IPS-18a (cell line): ENCODE data around the gene INSYN2B.

Source experiments
- H3K27ac ChIP-seq: one replicate; pipeline ENCODE4 v1.5.1; 2013; ENCODE audit warnings: low read length
- H3K27me3 ChIP-seq: one replicate; pipeline ENCODE4 v1.6.1; 2013; ENCODE audit warnings: mild to moderate bottlenecking, low read length; ENCODE audit not compliant: control insufficient read depth, insufficient read depth
- H3K36me3 ChIP-seq: one replicate; pipeline ENCODE4 v1.6.1; 2013; ENCODE audit warnings: low read depth, low read length; ENCODE audit not compliant: control insufficient read depth
- H3K4me1 ChIP-seq: one replicate; pipeline ENCODE4 v1.6.1; 2013; ENCODE audit warnings: low read depth, low read length; ENCODE audit not compliant: control insufficient read depth
- H3K4me3 ChIP-seq: one replicate; pipeline ENCODE4 v1.5.1; 2013; ENCODE audit warnings: low read length
- H3K9ac ChIP-seq: one replicate; pipeline ENCODE4 v1.6.1; 2013; ENCODE audit warnings: mild to moderate bottlenecking, low read length, moderate library complexity
- H3K9me3 ChIP-seq: one replicate; pipeline ENCODE4 v1.6.1; 2013; ENCODE audit warnings: low read depth, low read length; ENCODE audit not compliant: control insufficient read depth

Gene INSYN2B

DNA sequence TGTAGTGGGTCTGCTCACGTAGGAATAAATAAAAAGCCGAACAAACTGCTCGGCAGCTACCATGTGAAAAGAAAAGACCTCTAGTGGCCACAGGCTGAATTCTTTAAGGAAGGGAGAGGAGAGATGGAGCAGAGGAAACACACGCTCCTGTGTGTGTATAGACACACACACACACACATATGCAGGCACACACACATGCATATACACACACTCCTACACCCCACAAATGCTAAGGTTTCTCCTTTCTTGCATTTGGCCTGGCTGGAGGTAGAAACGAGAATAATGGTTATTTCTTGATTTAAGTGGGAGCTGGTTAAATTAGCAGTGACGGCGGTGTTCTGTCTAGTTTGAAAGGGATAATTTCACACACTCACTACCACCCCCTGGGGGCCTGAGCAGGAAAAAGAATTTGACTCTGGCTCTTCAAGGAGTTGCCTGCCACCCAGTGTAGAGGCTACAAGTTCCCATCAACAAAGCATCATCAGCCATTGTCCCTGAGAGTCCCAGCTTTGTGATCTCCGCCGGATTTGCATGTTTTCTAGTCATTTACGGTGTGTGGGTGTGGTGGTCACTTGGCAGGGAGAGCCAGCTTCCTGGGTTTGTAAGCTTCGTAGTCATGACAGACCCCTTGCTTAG, at the start of gene INSYN2B:
Gene INSYN2B, minus strand, starts transcription at position 78 of the 636 bp plus-strand sequence. CDS start 96,597 bp downstream, outside the sequence.
- Histone ChIP-seq H3K27me3 (peaks cover 33% of the 10 kb centered on the region), H3K36me3 (no peaks in the 10 kb centered on the region), H3K27ac (no peak within 1 kb of the TSS), H3K9me3 (no peaks in the 10 kb centered on the region), H3K4me3 (peak within 1 kb of the TSS; percentile 61), H3K9ac (peak within 1 kb of the TSS; percentile 30), H3K4me1 (peaks cover 42% of the 10 kb centered on the region)

DNA sequence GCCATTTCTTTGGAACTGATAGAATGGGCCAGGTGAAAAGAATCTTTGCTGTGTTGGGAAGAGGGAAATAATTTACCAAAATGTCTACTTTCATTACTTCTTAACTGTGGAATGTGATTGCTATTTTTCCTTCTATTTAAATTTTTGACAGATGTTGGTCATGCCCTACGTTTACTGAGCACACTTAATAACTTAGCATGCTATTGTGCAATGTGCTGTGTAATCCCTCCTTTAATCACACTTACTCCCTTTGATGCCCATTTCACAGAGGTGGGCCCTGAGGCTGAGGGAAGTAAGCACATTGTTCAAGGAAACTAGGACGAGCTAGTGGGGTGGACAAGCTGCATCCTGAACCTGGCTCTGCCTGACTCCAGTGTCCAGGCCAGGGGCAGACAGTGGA, 47.8 kb upstream of the INSYN2B start:
- Histone ChIP-seq H3K27me3 (no peaks in the 10 kb centered on the region), H3K4me1 (no peaks in the 10 kb centered on the region), H3K9me3 (no peaks in the 10 kb centered on the region), H3K27ac (no peak overlapping the region), H3K9ac (no peak overlapping the region), H3K4me3 (no peak overlapping the region), H3K36me3 (no peaks in the 10 kb centered on the region)

DNA sequence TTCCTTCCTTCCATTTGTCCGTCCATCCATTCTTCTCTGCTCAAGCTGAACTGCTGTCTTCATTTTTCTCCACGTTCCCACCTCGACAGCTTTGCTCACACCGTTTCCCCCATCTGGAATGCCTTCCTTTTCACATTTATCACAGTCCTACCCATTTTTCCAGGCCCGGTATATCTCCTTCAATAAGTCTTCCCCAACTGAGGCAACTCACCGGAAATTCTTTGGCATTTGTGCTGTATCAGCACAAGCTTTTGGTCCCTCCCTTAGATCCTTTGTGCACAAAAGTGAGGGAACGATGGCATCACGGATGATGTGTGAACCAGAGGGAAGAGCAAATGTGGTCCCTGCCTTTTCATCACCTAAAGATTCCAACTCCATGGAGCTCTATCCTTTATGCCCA, 45.6 kb upstream of the INSYN2B start:
- no peaks in the 10 kb centered on the region for H3K36me3 ChIP-seq
- no peaks in the 10 kb centered on the region for H3K9me3 ChIP-seq
- no peak overlapping the region for H3K27ac ChIP-seq
- H3K9ac ChIP-seq: no peak overlapping the region
- H3K27me3 ChIP-seq: no peaks in the 10 kb centered on the region
- no peak overlapping the region for H3K4me3 ChIP-seq
- H3K4me1 ChIP-seq: no peaks in the 10 kb centered on the region

DNA sequence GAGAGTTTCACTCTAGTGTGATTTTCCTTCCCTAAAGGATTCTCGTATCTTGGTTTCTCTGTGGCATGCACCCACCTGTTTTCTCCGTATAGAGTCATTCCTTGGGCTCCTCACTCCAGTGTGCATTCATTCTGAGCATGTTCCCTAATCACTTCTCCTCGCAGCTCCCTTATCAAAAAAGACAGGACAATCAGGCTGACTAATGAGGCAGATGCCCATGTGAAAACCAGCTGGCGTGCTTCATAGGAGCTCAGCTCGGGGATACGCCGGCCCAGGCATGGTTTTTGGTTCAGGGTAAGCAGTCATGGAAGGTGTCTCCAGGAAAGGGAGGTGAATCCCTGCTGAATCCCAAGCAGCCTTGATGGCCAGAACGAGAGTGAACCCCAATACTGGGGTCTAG, 41.2 kb upstream of the INSYN2B start:
- Histone ChIP-seq H3K27me3 (no peaks in the 10 kb centered on the region), H3K9ac (no peak overlapping the region), H3K36me3 (no peaks in the 10 kb centered on the region), H3K9me3 (no peaks in the 10 kb centered on the region), H3K4me3 (no peak overlapping the region), H3K4me1 (no peaks in the 10 kb centered on the region), H3K27ac (no peak overlapping the region)

DNA sequence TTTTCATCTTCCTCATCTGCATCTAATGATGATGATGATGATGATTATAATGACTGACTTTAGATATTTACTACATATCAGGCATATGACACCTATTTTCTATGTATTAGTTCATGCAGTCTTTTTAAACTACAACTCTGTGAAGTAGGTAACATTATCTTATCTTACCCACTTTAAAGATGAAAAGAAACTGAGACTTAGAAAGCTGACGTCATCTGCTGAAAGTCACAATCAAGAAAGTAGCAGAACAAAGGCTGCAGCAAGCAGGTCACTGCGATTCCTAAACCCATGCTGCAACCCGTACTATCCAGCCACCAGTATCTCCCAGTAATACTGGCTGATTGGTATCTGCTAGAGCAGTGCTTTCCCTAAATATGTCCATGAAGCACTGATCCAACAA, 40.1 kb upstream of the INSYN2B start:
- Histone ChIP-seq H3K4me3 (no peak overlapping the region), H3K4me1 (no peaks in the 10 kb centered on the region), H3K9ac (no peak overlapping the region), H3K9me3 (no peaks in the 10 kb centered on the region), H3K27ac (no peak overlapping the region), H3K36me3 (no peaks in the 10 kb centered on the region), H3K27me3 (no peaks in the 10 kb centered on the region)

DNA sequence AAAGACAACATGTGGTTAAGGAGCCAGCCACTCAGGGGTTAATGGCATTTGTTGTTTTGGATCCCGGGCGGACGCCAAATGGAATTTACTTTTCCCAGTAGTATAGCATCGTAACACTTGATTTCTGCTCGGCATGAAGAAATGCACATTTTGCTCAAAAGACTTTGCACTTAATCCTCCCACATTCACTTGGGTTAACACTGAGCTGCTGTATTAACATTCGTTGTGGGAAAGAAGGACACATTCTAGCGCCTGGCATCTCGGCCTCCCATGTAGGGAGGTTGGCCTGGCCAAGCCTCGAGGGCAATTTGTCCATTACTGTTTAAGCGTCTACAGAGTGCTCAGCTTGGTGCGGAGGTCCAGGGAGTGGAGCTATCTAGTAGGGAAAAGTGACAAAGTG, 32.3 kb upstream of the INSYN2B start:
- Histone ChIP-seq H3K9me3 (no peaks in the 10 kb centered on the region), H3K4me3 (no peak overlapping the region), H3K4me1 (no peaks in the 10 kb centered on the region), H3K27me3 (no peaks in the 10 kb centered on the region), H3K27ac (no peak overlapping the region), H3K36me3 (no peaks in the 10 kb centered on the region), H3K9ac (no peak overlapping the region)

DNA sequence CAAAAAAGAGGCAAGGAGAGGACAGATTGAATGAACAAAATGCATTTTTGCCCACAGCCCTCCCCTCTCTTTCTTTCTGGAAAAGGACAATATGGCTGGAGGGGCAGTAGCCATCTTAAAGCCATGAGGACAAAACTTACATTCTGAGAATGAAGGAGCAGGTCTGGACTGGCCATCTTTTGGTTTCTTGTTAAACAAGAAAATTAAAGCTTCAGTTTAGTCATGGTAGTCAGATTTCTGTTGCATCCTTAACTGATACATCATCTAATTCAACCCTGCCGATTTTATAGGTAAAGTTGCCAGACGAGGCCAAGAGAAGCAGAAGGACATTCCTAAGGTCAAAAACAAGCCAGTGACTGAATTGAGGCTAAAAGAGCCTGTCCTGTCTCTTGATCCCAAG, 31.5 kb upstream of the INSYN2B start:
- H3K36me3 ChIP-seq: no peaks in the 10 kb centered on the region
- H3K4me3 ChIP-seq: no peak overlapping the region
- no peaks in the 10 kb centered on the region for H3K9me3 ChIP-seq
- no peak overlapping the region for H3K27ac ChIP-seq
- H3K4me1 ChIP-seq: no peaks in the 10 kb centered on the region
- no peaks in the 10 kb centered on the region for H3K27me3 ChIP-seq
- H3K9ac ChIP-seq: no peak overlapping the region

DNA sequence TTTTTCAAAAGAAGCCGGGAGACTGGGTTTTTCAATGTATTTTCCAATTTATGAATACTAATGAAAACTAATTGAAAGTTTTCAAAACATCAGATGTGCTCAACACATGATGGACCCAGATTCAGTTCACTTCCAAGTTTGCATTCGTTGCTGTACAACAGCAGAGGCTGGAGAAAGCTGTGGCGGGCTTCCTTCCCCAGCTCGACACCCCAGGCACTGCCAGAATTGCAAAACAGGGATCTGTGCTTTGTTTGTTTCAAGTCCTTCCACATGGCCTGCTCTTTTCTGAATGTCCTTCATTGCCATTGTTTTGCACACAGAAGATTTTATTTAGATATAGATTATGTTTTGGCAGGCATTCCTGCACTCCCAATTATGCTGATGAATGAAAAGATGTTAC, 30.3 kb upstream of the INSYN2B start:
- no peak overlapping the region for H3K27ac ChIP-seq
- no peak overlapping the region for H3K4me3 ChIP-seq
- no peak overlapping the region for H3K9ac ChIP-seq
- no peaks in the 10 kb centered on the region for H3K9me3 ChIP-seq
- no peaks in the 10 kb centered on the region for H3K27me3 ChIP-seq
- no peaks in the 10 kb centered on the region for H3K36me3 ChIP-seq
- no peaks in the 10 kb centered on the region for H3K4me1 ChIP-seq

DNA sequence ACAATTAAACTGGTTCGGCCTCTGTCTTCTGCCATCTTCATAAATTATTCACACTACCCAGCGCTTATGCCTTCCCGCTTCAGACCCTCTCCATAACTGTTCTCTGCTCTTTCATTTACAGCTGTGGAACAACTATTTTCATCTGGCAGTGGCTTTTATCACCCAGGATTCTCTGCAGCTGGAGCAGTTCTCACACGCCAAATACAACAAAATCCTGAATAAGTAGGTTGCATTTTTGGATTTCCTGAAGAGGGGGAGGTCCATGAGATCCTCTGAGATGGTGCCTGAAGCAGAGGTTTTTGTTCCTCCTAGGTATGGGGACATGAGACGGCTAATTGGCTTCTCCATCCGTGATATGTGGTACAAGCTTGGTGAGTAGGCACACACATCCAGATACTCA, 28.1 kb upstream of the INSYN2B start:
- no peak overlapping the region for H3K9ac ChIP-seq
- H3K4me1 ChIP-seq: no peaks in the 10 kb centered on the region
- no peaks in the 10 kb centered on the region for H3K27me3 ChIP-seq
- H3K4me3 ChIP-seq: no peak overlapping the region
- no peak overlapping the region for H3K27ac ChIP-seq
- H3K36me3 ChIP-seq: no peaks in the 10 kb centered on the region
- no peaks in the 10 kb centered on the region for H3K9me3 ChIP-seq

DNA sequence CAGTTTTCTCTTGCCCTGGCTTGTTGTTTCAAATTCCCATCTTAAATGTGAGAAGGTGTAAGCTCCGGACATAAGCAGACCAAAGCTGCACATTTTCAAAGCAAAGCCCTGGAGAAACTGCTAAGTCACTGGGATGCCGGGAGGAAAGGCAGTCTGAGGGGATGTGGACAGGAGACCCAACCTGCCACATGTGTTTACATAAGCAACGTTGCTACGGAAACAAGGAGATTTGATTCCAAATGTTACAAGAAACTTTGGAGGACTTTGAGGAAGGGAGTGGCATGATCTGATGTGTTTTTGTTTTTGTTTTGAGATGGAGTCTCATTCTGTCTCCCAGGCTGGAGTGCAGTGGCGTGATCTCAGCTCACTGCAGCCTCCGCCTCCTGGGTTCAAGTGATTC, 25.7 kb upstream of the INSYN2B start:
- Histone ChIP-seq H3K9me3 (no peaks in the 10 kb centered on the region), H3K27me3 (no peaks in the 10 kb centered on the region), H3K4me1 (no peaks in the 10 kb centered on the region), H3K4me3 (no peak overlapping the region), H3K27ac (no peak overlapping the region), H3K36me3 (no peaks in the 10 kb centered on the region), H3K9ac (no peak overlapping the region)

DNA sequence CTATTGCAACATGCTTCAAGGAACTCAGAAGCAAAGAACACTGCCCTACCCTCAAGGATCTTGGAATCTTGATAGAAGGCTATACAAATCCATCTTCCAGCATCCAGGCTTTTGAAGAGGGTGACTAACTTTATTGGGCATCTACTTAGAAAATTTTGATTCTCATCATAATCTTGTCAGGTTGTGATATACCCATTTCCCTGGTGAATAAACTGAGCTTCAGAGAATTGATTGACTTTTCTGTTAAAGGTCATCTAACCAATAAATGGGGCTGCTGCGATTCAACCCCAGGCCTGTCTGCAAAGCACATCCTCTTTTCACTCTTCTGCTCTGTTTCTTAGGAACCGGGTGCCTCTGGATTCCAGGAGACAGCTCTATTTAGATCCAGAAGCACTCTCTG, 19.9 kb upstream of the INSYN2B start:
- Histone ChIP-seq H3K4me3 (no peak overlapping the region), H3K27ac (no peak overlapping the region), H3K36me3 (no peaks in the 10 kb centered on the region), H3K9me3 (no peaks in the 10 kb centered on the region), H3K9ac (no peak overlapping the region), H3K4me1 (no peaks in the 10 kb centered on the region), H3K27me3 (no peaks in the 10 kb centered on the region)

DNA sequence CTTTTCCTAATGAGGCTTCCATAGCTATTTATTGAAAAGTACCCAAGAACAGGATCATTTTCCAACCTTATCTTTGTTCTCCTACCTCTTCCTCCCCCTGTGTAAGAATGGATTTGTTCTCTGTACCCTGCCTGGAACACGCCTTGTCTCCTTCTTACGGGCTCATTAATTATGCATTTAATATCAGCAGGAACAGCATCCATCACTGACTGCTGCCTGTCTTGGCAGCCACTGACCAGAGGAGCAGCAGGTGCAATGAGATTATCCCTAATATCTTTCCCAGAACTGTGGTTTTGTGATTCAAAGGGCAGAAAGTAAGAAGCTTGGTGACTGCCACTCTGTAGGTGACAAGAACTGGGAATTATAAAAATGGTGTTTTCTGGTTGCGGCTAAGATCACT, 19.3 kb upstream of the INSYN2B start:
- H3K9me3 ChIP-seq: no peaks in the 10 kb centered on the region
- no peak overlapping the region for H3K9ac ChIP-seq
- H3K27me3 ChIP-seq: no peaks in the 10 kb centered on the region
- H3K4me1 ChIP-seq: no peaks in the 10 kb centered on the region
- H3K4me3 ChIP-seq: no peak overlapping the region
- no peaks in the 10 kb centered on the region for H3K36me3 ChIP-seq
- H3K27ac ChIP-seq: no peak overlapping the region
